Activated CD8-positive, alpha-beta T cell treated with anti-CD3 and anti-CD28 coated beads, Interleukin-2, amount 10 ng/mL, durations not matched to agents 7 days and 5 days (primary cell): ENCODE data around the gene CCDC9. TPM values are rescaled to one million over a fixed set of nuclear protein-coding genes. Genes with fewer than 3 reads are reported as not detected.

Experiments
- ATAC-seq: fragments of 150-1000 bp; cut with Tn5 transposase; one replicate; pipeline ENCODE4 v1.10.0; 2021; ENCODE audit warnings: moderate library complexity
- CTCF ChIA-PET: fragments of 350-600 bp; sonication (Branson Sonifier 250); formaldehyde crosslinking; loops from one replicate; lab custom pipeline; 2021; ENCODE audit warnings: antibody characterized with exemption; lab: Charles Lee
- POLR2A ChIA-PET: fragments of 350-600 bp; sonication (Branson Sonifier 250); formaldehyde crosslinking; loops from one replicate; lab custom pipeline; 2021; ENCODE audit warnings: antibody characterized with exemption; lab: Charles Lee
- DNase-seq: peaks from one replicate; pipeline ENCODE4 v3.0.0-alpha.2; 2020
- H3K27ac Mint-ChIP-seq: one replicate; pipeline ENCODE4 v1.8.0; 2021; ENCODE audit warnings: mild to moderate bottlenecking, mixed read lengths
- H3K27me3 Mint-ChIP-seq: one replicate; pipeline ENCODE4 v1.8.0; 2021; ENCODE audit warnings: low read depth, mixed read lengths
- H3K36me3 Mint-ChIP-seq: one replicate; pipeline ENCODE4 v1.8.0; 2021; ENCODE audit warnings: low read depth, mixed read lengths
- H3K4me1 Mint-ChIP-seq: one replicate; pipeline ENCODE4 v1.8.0; 2021; ENCODE audit warnings: low read depth, mixed read lengths
- H3K4me3 Mint-ChIP-seq: one replicate; pipeline ENCODE4 v1.8.0; 2021; ENCODE audit warnings: mild to moderate bottlenecking, mixed read lengths
- H3K9me3 Mint-ChIP-seq: one replicate; pipeline ENCODE4 v1.8.0; 2022; ENCODE audit warnings: mixed read lengths; ENCODE audit not compliant: insufficient read depth
- total RNA-seq, 2 experiments: library from RNA; stranded (reverse); gene quantifications; one replicate each; pipeline ENCODE4 v1.2.3, GENCODE V29; 2021

CCDC9 gene
- total RNA-seq, 2 experiments from 2014 or later, result 30.0 to 32.1 TPM

DNA sequence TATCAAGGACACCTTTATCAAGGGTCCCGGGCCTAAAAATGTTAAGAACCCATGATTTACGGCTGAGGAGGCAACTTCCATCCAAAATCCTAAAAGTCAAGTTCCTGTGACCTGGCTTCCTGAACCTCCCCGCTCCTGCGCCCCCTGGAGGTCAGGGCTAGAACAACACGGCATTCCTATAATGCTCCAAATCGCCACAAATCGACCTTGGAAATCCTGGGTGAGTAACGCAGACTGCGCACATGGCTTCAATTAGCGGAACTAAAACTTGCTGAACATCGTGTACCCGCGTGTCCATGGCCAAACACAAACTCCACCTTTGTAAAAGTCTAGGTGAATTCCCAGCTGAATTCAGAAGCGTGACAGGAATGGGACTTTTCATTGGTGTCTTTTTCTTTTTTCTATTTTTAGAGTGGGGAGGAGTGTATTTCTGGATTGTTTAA is 49.0 kb downstream of the CCDC9 start:
- ATAC-seq (no peak), DNase-seq (peak; percentile 55)
- Mint-ChIP-seq H3K27ac (no peak overlapping the region), H3K9me3 (no peaks in the 10 kb centered on the region), H3K36me3 (no peaks in the 10 kb centered on the region), H3K4me3 (no peak overlapping the region), H3K4me1 (peaks cover 12% of the 10 kb centered on the region), H3K27me3 (no peaks in the 10 kb centered on the region)
- CTCF ChIA-PET, result interaction anchor here (0.7 to 1.9 kb wide), 10 partner anchors 9 to 123 kb away, joined by 3 to 11 read pairs (median 4); partner anchors contain the start of gene DHX34
- POLR2A ChIA-PET, result no interaction called here

DNA sequence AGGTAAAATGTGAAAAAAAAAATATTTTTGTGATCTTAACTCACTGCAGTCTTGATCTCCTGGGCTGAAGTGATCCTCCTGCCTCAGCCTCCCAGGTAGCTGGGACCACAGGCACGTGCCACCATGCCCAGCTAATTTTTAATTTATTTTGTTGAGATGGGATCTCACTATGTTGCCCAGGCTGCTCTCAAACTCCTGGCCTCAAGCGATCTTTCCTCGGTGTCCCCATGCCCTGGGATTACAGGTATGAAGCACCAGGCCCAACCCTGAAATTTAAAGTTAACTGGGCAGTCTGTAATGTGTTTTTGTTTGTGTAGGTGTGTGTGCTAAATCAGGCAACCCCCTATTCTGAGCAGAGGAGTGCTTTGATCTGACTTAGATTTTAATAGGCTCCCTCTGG is 50.0 kb downstream of the CCDC9 start:
- Mint-ChIP-seq H3K27me3 (no peaks in the 10 kb centered on the region), H3K4me1 (peaks cover 9% of the 10 kb centered on the region), H3K36me3 (no peaks in the 10 kb centered on the region), H3K27ac (no peak overlapping the region), H3K4me3 (no peak overlapping the region), H3K9me3 (no peaks in the 10 kb centered on the region)
- POLR2A ChIA-PET, result no interaction called here
- DNase-seq, result no peak
- CTCF ChIA-PET, result interaction anchor here (0.7 to 1.9 kb wide), 7 partner anchors 10 to 175 kb away, joined by 3 to 11 read pairs (median 4); partner anchors contain the start of gene DHX34
- no peak for ATAC-seq

DNA sequence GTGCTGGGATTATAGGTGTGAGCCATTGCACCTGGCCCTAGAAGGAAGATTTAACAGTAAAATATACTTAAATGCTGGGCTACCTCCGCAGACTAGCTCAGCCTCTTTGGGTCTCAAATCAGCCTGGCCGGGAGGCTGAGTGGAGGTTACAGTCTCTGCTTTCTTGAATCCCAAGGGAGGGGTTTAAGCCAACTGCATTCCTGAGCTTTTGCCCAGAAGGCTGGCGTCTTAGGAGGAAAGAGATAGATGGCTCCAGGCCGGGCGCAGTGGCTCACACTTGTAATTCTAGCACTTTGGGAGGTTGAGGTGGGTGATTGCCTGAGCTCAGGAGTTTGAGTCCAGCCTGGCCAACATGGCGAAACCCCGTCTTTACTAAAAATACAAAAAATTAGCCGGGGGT is 52.7 kb downstream of the CCDC9 start:
- CTCF ChIA-PET, result interaction anchor here (0.6 to 2.0 kb wide), 4 partner anchors 9 to 82 kb away, joined by 3 to 8 read pairs (median 3); partner anchors contain the start of gene DHX34
- DNase-seq (no peak), ATAC-seq (no peak)
- Mint-ChIP-seq H3K4me1 (peaks cover 6% of the 10 kb centered on the region), H3K27ac (no peak overlapping the region), H3K4me3 (no peak overlapping the region), H3K27me3 (peaks cover 3% of the 10 kb centered on the region), H3K36me3 (no peaks in the 10 kb centered on the region), H3K9me3 (no peaks in the 10 kb centered on the region)
- POLR2A ChIA-PET, result no interaction called here

DNA sequence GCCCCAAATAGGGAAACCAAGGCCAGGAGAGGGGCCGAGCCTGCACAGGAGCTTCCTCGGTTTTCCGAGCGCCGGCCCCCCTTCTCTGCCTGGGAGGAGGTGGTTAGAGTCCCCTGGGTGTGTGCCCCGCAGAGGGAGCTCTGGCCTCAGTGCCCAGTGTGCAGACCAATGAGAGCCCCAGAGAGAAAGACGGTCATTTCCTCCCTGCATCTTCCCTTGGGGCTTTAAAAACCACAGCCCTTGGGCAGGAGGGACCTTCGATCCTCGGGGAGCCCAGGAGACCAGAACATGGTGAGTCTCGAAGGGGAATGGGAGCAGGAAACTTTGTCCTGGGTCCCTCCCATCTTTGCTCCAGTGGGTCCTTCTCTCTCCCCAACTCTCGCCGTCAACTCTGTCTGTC is 53.3 kb downstream of the CCDC9 start, which contains the start of gene C5AR1:
Gene C5AR1, plus strand, starts transcription at position 254 of the 400 bp plus-strand sequence. Its CDS starts 35 bp downstream, at position 289.
- POLR2A ChIA-PET, result no interaction called here
- CTCF ChIA-PET, result interaction anchor here (0.6 to 2.0 kb wide), 2 partner anchors 13 to 39 kb away, joined by 3 to 8 read pairs; partner anchors contain the start of gene DHX34
- Mint-ChIP-seq H3K9me3 (no peaks in the 10 kb centered on the region), H3K4me3 (no peak within 1 kb of the TSS), H3K36me3 (no peaks in the 10 kb centered on the region), H3K4me1 (peaks cover 5% of the 10 kb centered on the region), H3K27ac (no peak within 1 kb of the TSS), H3K27me3 (peaks cover 3% of the 10 kb centered on the region)
- ATAC-seq, result no peak
- DNase-seq, result no peak

DNA sequence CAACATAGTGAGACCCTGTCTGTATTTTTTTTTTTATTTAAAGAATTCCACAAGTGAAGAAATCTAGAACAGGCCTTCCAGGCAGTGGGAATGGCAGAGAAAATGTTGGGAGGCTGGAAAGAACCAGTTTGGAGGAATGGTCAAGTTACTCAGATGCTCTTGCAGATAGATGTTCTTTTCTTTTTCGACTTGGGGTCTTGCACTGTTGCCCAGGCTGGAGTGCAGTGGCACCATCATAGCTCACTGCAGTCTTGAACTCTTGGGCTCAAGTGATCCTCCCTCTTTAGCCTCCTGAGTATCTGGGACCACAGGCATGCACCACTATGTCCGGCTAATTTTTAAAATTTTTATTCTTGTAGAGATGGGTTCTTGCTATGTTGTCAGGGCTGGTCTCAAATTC is 54.0 kb downstream of the CCDC9 start:
- Mint-ChIP-seq H3K4me3 (no peak overlapping the region), H3K27me3 (peaks cover 3% of the 10 kb centered on the region), H3K27ac (no peak overlapping the region), H3K9me3 (no peaks in the 10 kb centered on the region), H3K36me3 (no peaks in the 10 kb centered on the region), H3K4me1 (peaks cover 1% of the 10 kb centered on the region)
- DNase-seq (no peak), ATAC-seq (no peak)
- ChIA-PET CTCF (no interaction called here), POLR2A (no interaction called here)

DNA sequence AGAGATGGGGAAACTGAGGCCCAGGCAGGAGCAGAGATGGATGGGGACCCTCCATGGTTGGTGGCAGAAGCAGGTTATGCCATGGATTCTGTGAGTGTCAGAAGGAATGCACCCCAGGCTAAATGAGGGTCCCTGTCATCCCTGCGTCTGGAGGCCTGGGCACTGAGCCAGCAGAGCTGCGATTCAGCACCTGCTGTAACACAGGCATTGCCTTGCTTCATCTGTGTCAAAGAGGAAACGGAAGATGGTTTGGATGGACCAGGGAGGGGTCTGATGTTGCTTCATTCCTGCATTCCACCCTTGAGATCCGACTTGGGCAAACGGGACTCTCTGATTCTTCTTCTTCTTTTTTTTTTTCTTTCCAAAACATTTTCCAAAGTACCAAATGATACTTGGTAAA is 54.5 kb downstream of the CCDC9 start:
- no peak for ATAC-seq
- Mint-ChIP-seq H3K4me1 (no peaks in the 10 kb centered on the region), H3K27ac (no peak overlapping the region), H3K27me3 (peaks cover 4% of the 10 kb centered on the region), H3K4me3 (no peak overlapping the region), H3K36me3 (no peaks in the 10 kb centered on the region), H3K9me3 (no peaks in the 10 kb centered on the region)
- DNase-seq, result no peak
- CTCF ChIA-PET, result no interaction called here
- POLR2A ChIA-PET, result no interaction called here

DNA sequence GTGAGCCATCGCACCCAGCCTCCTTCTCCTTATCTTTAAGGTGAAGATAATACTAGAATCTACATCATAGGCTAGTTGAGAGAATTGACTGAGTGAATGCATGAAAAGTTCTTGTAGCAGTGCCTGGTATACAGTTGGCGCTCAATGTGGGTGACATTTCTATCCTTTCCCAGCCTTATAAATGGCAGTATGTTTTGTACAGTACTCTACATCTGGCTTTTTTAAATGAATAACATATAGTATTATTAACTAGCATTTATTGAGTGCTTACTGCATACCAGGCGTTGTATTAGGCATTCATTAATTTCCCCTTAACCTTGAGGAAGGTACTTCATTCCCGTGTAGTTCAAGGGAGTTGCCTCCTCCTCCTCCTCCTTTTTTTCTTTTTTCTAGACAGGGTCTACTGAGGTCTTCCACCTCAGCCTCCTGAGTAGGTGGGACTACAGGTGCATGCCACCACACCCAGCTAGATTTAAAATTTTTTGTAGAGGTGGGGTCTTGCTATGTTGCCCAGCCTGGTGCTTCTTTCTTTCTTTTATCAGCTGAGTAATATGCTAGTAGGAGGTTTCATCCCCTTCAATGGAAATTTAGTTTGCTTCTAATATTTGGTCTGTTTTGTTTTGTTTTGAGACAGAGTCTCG is 56.2 kb downstream of the CCDC9 start:
- POLR2A ChIA-PET, result no interaction called here
- H3K9me3 Mint-ChIP-seq, result no peaks in the 10 kb centered on the region
- H3K4me1 Mint-ChIP-seq, result no peaks in the 10 kb centered on the region
- CTCF ChIA-PET, result no interaction called here
- H3K27ac Mint-ChIP-seq, result no peak overlapping the region
- no peak overlapping the region for H3K4me3 Mint-ChIP-seq
- DNase-seq (no peak), ATAC-seq (no peak)
- no peaks in the 10 kb centered on the region for H3K36me3 Mint-ChIP-seq
- peaks cover 7% of the 10 kb centered on the region for H3K27me3 Mint-ChIP-seq

DNA sequence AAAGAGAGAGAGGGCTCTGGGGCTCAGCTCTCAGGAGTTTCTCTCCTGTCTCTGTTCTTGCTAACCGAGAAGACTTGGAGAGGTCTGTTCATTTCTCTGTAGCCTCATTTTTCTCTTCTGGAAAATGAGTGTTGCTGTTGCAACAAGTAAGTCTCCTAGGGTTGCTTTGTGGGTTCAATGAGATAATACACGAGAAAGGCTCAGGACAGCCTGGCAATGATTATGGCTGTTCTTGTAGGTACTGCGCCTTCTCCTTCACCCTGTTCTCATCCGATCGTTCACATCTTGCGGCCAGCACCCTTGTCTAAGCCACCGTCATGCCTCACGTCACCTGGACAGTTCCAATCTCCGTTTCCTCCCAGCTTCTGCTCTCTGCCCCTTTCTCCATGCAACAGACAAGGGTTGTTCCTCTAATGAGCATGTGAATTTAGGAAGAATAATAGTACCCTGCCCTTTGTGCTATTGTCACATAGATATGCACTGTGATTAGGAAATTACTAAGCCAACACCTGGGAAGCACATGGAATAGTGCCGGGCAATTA is 57.5 kb downstream of the CCDC9 start:
- no peaks in the 10 kb centered on the region for H3K36me3 Mint-ChIP-seq
- H3K27ac Mint-ChIP-seq, result no peak overlapping the region
- ChIA-PET POLR2A (no interaction called here), CTCF (no interaction called here)
- ATAC-seq (no peak), DNase-seq (no peak)
- H3K4me3 Mint-ChIP-seq, result no peak overlapping the region
- H3K27me3 Mint-ChIP-seq, result peaks cover 7% of the 10 kb centered on the region
- no peaks in the 10 kb centered on the region for H3K9me3 Mint-ChIP-seq
- H3K4me1 Mint-ChIP-seq, result no peaks in the 10 kb centered on the region

DNA sequence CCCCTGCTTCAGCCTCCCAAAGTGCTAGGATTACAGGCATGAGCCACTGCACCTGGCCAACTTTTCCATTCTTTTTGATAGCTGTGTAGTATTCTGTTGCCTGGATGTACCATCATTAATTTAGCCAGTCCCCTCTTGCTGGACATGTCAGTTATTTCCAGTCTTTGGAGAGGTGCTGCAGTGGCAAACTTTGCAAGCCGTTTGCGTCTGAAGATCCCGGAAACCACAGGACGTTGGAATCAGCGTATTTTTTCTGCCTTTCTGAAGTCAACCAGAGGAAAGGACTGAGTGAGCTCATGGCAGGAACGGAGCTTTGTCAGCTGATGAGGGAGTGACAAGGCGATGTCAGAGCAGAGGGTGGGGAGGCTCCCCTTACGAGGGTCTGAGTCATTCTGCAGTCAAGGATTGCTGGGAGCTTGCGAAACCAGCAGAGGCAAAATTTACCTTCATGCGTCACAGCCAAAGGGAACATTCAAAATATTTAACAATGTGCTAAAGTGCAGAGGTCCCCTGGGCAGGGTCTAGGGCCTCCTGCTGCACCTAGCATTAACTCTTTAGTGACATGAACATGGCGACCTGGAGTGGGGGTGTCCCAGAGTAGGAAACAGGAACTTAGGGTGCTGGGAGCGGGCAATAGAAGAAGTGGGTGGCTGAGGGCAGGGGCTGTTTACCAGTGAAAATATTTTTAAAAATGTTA is 58.9 kb downstream of the CCDC9 start:
- H3K27me3 Mint-ChIP-seq, result peaks cover 7% of the 10 kb centered on the region
- ChIA-PET POLR2A (interaction anchor here (0.6 kb wide), 1 partner anchor 115 kb away, joined by 3 read pairs; no protein-coding TSS in a partner anchor), CTCF (interaction anchor here (2.3 kb wide), 1 partner anchor 34 kb away, joined by 10 read pairs; the partner anchor contains the start of gene DHX34)
- H3K36me3 Mint-ChIP-seq, result no peaks in the 10 kb centered on the region
- no peak for DNase-seq
- ATAC-seq, result no peak
- no peaks in the 10 kb centered on the region for H3K9me3 Mint-ChIP-seq
- H3K27ac Mint-ChIP-seq, result no peak overlapping the region
- no peaks in the 10 kb centered on the region for H3K4me1 Mint-ChIP-seq
- H3K4me3 Mint-ChIP-seq, result no peak overlapping the region

DNA sequence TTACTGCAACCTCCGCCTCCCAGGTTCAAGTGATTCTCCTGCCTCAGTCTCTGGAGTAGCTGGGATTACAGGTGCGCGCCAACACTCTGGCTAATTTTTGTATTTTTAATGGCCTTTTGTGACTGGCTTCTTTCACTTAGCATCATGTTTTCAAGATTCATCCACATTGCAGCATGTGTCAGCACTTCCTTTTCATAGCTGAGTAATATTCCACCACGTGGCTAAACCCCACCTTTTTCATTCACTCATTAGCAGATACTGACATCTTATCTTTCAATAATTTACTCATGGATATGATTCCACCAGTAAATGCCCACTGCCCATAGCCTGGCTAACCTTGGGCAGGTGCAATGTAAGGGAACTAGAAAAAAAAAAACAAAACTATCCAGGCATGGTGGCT is 60.2 kb downstream of the CCDC9 start:
- Mint-ChIP-seq H3K27ac (no peak overlapping the region), H3K36me3 (no peaks in the 10 kb centered on the region), H3K4me3 (no peak overlapping the region), H3K27me3 (peaks cover 7% of the 10 kb centered on the region), H3K9me3 (no peaks in the 10 kb centered on the region), H3K4me1 (no peaks in the 10 kb centered on the region)
- ChIA-PET POLR2A (no interaction called here), CTCF (interaction anchor here (2.3 kb wide), 1 partner anchor 32 kb away, joined by 10 read pairs; the partner anchor contains the start of gene DHX34)
- ATAC-seq (no peak), DNase-seq (no peak)

DNA sequence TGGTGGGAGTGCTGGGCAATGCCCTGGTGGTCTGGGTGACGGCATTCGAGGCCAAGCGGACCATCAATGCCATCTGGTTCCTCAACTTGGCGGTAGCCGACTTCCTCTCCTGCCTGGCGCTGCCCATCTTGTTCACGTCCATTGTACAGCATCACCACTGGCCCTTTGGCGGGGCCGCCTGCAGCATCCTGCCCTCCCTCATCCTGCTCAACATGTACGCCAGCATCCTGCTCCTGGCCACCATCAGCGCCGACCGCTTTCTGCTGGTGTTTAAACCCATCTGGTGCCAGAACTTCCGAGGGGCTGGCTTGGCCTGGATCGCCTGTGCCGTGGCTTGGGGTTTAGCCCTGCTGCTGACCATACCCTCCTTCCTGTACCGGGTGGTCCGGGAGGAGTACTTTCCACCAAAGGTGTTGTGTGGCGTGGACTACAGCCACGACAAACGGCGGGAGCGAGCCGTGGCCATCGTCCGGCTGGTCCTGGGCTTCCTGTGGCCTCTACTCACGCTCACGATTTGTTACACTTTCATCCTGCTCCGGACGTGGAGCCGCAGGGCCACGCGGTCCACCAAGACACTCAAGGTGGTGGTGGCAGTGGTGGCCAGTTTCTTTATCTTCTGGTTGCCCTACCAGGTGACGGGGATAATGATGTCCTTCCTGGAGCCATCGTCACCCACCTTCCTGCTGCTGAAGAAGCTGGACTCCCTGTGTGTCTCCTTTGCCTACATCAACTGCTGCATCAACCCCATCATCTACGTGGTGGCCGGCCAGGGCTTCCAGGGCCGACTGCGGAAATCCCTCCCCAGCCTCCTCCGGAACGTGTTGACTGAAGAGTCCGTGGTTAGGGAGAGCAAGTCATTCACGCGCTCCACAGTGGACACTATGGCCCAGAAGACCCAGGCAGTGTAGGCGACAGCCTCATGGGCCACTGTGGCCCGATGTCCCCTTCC is 63.9 kb downstream of the CCDC9 start:
- DNase-seq (no peak), ATAC-seq (no peak)
- peaks cover 8% of the 10 kb centered on the region for H3K27me3 Mint-ChIP-seq
- H3K36me3 Mint-ChIP-seq, result no peaks in the 10 kb centered on the region
- ChIA-PET POLR2A (no interaction called here), CTCF (interaction anchor here (1.0 kb wide), 1 partner anchor 28 kb away, joined by 3 read pairs; no protein-coding TSS in a partner anchor)
- no peak overlapping the region for H3K4me3 Mint-ChIP-seq
- H3K27ac Mint-ChIP-seq, result no peak overlapping the region
- no peaks in the 10 kb centered on the region for H3K9me3 Mint-ChIP-seq
- peaks cover 2% of the 10 kb centered on the region for H3K4me1 Mint-ChIP-seq
